DOHH2 (cell line): Measurements from ENCODE around the gene MTIF3.

ENCODE experiments used
- EZH2phosphoT487 ChIP-seq: fragments of 200-600 bp; sonication (generic); IDR thresholded peaks from 2 replicates; pipeline ENCODE4 v1.6.1; 2017; ENCODE audit warnings: borderline replicate concordance, mild to moderate bottlenecking, antibody characterized with exemption, low read length, moderate library complexity, mixed read lengths
- TF ChIP-seq, protein P1 (sequence below): fragments of 200-600 bp; sonication (generic); IDR thresholded peaks from one replicate; pipeline ENCODE4 v1.5.1; 2014; ENCODE audit warnings: antibody characterized with exemption, mild to moderate bottlenecking, low read depth, low read length; ENCODE audit not compliant: poor library complexity, severe bottlenecking

DNA sequence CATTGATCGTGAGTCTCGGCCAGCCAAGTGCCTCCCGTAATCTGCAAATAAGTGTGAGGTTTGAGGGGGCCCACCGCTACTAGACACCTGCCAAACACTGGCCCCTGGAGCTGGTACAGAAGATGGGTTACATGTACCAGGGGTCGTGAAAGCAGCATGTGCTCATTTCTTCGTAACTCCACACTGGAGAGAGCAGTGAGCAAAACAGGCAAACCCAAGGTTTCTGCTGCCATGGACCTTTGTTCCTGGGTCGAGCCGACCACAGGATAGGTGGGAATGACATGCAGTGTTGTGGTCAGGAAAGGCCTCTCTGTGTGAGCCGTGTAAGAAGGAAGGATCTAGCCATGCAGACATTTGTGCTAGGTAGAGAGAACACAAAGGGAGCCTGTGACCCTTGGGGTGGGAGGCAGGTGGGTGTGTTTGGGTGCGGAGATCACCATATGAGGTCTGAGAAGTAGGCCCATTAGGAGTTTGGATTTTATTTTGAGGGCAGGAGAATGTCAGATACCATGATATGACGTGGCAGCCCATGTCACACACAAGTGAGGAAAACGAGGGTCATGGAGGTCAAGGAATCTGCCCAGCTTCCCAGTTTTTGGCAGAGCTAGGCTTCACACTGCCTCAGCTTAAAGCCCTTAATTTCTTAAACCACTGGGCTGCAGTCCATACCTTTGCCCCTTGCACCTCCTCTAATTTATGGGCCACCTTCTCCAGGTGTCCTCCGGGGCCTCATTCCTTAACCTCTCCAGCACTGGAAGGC lies 25.0 kb downstream of the MTIF3 start:
- TF ChIP-seq, protein P1, sequence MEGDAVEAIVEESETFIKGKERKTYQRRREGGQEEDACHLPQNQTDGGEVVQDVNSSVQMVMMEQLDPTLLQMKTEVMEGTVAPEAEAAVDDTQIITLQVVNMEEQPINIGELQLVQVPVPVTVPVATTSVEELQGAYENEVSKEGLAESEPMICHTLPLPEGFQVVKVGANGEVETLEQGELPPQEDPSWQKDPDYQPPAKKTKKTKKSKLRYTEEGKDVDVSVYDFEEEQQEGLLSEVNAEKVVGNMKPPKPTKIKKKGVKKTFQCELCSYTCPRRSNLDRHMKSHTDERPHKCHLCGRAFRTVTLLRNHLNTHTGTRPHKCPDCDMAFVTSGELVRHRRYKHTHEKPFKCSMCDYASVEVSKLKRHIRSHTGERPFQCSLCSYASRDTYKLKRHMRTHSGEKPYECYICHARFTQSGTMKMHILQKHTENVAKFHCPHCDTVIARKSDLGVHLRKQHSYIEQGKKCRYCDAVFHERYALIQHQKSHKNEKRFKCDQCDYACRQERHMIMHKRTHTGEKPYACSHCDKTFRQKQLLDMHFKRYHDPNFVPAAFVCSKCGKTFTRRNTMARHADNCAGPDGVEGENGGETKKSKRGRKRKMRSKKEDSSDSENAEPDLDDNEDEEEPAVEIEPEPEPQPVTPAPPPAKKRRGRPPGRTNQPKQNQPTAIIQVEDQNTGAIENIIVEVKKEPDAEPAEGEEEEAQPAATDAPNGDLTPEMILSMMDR: no peak
- TF ChIP-seq EZH2phosphoT487: no peak
